Activated CD8-positive, alpha-beta memory T cell treated with anti-CD3 and anti-CD28 coated beads for 36 hours (primary cell): ENCODE results near the gene PIM3. TPM values are rescaled to one million over a fixed set of nuclear protein-coding genes. Genes with fewer than 3 reads are reported as not detected.

ENCODE experiments used
- CTCF ChIA-PET: fragments of 350-600 bp; sonication (Branson Sonifier 250); formaldehyde crosslinking; loops from one replicate; lab custom pipeline; 2021; ENCODE audit warnings: antibody characterized with exemption; lab: Charles Lee
- POLR2A ChIA-PET: fragments of 350-600 bp; sonication (Branson Sonifier 250); formaldehyde crosslinking; loops from one replicate; lab custom pipeline; 2021; ENCODE audit warnings: antibody characterized with exemption; lab: Charles Lee
- total RNA-seq, 2 experiments: library from RNA; stranded (reverse); gene quantifications; one replicate each; pipeline ENCODE4 v1.2.3, GENCODE V29; 2021

Gene PIM3
- total RNA-seq, 2 experiments from 2014 or later = 198 to 203 TPM

DNA sequence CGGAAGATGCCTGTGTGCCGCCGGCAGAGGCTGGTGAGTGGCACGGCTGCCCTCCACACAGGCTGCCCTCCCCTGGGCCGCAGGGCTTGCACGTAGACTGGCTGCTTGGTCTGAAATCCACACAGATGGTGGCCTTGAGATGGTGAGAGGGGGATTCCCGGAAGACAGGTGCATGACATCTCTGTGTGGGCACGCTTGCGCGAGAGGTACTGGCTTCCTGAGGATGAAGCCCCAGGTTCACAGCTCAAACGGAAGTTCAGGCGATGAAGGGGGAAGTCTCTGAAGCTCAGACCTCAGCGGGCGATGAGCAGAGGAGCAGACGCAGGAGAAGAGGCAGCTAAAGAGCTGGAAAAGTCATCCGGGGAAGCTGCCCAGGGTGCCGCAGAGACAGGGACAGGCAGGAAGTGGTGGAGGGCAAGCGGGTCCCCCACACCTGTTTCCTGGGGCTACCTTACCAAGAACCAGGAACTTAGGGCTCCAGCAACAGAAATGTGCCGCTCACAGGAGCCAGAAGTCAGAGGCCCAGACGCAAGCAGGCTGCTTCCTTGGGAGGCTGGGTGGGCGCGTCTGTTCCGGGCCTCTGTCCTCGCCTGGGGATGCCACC, 34.9 kb upstream of the PIM3 start:
- POLR2A ChIA-PET = interaction anchor here (0.6 to 0.7 kb wide), 3 partner anchors 45 to 85 kb away, joined by 3 to 6 read pairs (median 3); no protein-coding TSS in a partner anchor
- CTCF ChIA-PET = interaction anchor here (0.6 to 3.9 kb wide), 3 partner anchors 27 to 158 kb away, joined by 3 to 23 read pairs (median 3); no protein-coding TSS in a partner anchor

- ChIA-PET POLR2A (no interaction called here), CTCF (interaction anchor here (3.9 kb wide), 1 partner anchor 104 kb away, joined by 23 read pairs; no protein-coding TSS in a partner anchor)
Measured at GRCh38 chr22:49926916-49927315, 33.7 kb upstream of the PIM3 start.

DNA sequence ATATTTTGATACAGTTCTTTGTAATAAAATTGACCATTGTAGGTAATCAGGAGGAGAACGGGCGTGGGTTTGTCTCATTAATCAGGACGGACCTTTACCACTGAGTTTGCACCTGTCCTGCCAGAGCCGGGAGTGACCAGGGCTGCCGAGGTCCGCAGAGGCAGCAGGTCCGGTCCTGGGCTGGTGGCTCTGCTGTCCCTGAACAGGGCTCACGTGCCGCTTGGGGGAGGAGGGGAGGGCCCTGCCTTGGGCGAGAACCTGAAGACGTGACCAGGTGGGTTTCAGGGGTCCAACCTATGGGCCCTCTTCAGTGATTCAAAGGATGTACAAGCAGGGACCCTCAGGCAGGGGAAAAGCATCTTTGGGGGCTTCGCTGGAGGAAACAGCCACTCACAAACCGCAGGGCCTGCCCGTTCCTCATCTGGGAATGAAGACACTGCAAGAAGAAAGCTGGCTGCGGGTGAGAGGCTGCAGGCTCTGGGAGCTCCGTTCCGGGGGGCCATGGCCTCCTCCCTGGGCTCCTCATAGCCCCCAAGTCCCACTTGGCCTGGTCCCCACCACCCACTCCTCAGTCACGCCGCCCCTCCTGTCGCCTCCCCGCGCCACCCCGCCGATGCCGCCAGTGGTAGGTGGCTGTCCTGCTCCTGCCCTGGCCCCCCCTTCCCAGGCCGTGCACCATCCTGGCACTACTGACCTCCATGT, 32.9 kb upstream of the PIM3 start:
- ChIA-PET CTCF (interaction anchor here (3.9 kb wide), 1 partner anchor 103 kb away, joined by 23 read pairs; no protein-coding TSS in a partner anchor), POLR2A (no interaction called here)

GRCh38 chr22:49928185-49928495, 32.4 kb upstream of the PIM3 start:
- ChIA-PET CTCF (interaction anchor here (3.9 kb wide), 1 partner anchor 103 kb away, joined by 23 read pairs; no protein-coding TSS in a partner anchor), POLR2A (no interaction called here)

DNA sequence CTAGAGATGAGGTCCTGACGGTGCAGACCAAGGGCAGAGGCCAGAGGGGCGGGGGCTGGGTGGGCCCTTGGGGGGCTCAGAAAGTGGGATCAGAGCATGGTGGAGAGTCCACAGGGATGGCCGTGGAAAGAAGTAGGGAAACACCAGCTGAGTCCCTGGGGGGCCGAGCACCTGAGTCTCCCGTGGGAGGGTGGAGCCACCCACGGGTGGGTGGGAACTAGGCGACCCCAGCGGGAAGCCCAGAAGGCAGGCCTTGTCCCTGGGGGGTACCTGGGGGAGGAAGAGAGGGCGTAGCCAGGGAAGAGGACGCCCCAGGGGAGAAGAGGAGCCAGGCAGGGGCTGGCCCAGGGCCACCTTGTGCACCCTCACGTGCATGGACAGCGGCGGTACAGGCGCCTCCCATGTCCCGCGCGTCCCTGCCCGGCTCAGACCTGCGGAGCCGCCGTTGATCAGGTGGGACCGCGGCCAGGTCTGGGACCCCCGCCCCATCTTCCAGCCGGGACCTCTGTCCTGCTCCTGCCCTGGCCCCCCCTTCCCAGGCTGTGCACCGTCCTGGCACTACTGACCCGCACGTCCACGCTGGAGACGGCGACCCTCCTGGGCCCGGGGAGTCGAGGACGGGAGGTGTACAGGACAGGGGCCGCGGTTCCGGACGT, 31.9 kb upstream of the PIM3 start:
- ChIA-PET POLR2A (no interaction called here), CTCF (interaction anchor here (3.9 kb wide), 1 partner anchor 102 kb away, joined by 23 read pairs; no protein-coding TSS in a partner anchor)

- CTCF ChIA-PET = interaction anchor here (0.7 to 2.7 kb wide), 10 partner anchors 12 to 256 kb away, joined by 3 to 33 read pairs (median 4); partner anchors contain the start of gene TRABD
- POLR2A ChIA-PET = interaction anchor here (1.0 kb wide), 2 partner anchors 87 to 101 kb away, joined by 3 read pairs; no protein-coding TSS in a partner anchor
Measured at GRCh38 chr22:49929211-49929979, 31.2 kb upstream of the PIM3 start.

DNA sequence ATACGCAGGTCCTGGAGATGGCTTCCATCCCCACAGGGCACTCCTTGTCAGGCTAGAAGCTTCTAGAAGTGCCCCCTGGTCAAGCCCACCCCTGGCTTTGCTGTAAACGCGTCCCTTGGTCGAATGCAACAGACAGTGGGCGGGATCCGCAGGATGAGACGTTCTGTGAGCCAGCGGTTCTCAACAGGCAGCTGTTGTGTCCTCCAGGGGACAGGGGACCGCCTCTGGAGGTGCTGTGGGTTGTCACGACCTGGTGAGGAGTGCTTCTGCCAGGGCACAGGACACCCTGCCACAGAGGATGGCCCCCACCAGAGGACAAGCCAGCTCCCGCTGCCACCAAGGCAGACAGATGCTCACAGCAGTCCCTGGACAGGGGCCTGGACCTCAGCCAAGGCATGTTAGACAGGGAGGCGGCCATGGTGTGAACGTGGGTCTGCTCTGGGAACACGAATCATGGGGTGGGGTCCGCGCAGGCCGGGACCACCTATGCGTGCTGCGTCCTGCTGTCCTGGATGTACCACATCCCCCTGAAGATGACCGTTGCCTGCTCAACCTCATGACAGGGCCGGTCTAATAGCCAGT, 30.5 kb upstream of the PIM3 start:
- CTCF ChIA-PET = interaction anchor here (0.7 to 2.7 kb wide), 20 partner anchors 10 to 255 kb away, joined by 3 to 33 read pairs (median 4); partner anchors contain the start of genes IL17REL and TRABD

DNA sequence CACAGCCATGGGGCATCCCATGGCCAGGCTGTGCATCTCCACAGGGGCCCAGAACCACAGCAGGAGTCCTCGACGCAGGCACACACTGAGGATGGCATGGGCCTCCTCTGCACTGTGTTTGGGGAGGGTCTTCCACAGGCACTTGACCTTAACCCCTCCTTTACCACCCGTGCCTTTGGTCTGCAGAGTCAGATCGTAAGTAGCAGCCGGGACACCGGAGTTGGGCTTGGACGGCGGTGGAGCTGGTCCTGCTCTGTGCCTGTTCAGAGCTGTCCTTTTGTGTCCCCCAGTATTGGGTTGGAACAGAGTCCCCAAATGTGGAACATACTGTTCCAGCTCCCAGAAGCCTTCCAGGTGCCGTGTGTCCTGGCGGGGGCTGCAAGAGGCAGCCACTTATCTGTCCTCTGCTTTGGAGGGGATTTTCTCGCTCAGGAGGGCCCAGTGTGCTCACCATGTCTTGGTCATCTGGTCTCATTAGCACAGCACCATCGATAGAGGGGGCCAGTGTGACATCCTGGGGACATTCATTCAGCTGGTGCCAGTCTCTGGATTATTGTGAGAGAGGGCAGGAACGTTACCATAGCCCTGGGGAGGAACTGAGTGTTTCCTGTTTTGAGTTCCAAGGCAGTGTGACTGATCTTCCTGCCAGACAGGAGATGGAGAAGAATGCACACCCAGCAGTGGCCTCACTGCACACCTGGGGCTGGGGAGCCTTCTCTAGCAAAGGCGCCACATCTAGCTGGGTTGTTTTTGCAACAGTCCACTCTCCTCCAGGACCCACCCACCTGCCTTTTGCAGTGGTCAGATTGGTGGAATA, 29.8 kb upstream of the PIM3 start:
- ChIA-PET POLR2A (interaction anchor here (0.8 to 1.0 kb wide), 3 partner anchors 41 to 100 kb away, joined by 3 read pairs; no protein-coding TSS in a partner anchor), CTCF (interaction anchor here (0.8 to 2.7 kb wide), 23 partner anchors 9 to 254 kb away, joined by 3 to 33 read pairs (median 4); partner anchors contain the start of genes IL17REL and TRABD)

More for the DNA sequence above, 30.5 kb upstream of the PIM3 start:
- POLR2A ChIA-PET = interaction anchor here (1.0 kb wide), 2 partner anchors 87 to 100 kb away, joined by 3 read pairs; no protein-coding TSS in a partner anchor

- ChIA-PET CTCF (interaction anchor here (1.2 to 2.3 kb wide), 5 partner anchors 30 to 97 kb away, joined by 3 to 11 read pairs (median 5); no protein-coding TSS in a partner anchor), POLR2A (interaction anchor here (0.8 to 1.5 kb wide), 2 partner anchors 29 to 37 kb away, joined by 3 to 5 read pairs; no protein-coding TSS in a partner anchor)
Measured at GRCh38 chr22:49933236-49934159, 27.1 kb upstream of the PIM3 start.

DNA sequence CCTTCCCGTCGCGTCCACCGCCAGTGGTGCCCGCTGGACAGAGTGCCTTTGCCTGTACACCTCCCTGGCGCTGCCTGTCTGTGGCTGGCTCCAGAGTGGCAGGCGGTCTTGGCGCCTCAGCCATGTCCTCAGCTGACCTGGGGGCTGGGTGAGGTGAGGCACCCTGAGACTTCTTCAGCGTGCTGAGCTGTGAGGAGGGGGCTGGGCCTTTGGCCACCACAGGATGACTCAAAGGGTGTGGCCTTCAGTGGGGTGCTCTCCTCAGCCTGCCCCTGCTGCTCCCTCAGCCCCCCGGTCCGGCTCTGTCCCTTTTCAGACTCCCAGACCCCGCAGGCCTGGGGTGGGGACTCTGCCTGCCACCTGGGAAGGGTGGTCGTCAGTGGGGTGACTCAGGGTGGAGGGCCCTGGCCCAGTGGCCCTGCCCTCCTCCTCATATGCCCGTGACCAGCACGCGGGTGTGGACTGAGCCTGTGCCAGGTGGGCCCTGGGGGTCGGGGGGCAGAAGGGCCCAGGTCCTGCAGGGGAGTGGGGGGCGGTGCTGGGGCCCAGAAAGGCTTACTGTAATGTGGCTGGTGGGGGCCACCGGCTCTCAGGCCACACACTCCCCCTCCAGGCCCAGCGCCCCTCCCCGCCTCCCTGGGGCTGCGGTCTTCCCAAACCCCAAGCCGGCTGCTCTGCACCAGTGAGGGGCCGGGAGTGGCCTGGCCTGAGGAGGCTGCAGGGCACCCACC, 26.2 kb upstream of the PIM3 start:
- CTCF ChIA-PET = interaction anchor here (1.2 to 2.3 kb wide), 3 partner anchors 58 to 96 kb away, joined by 4 to 11 read pairs (median 5); no protein-coding TSS in a partner anchor
- POLR2A ChIA-PET = interaction anchor here (0.8 to 1.5 kb wide), 2 partner anchors 28 to 37 kb away, joined by 3 to 5 read pairs; no protein-coding TSS in a partner anchor

- POLR2A ChIA-PET = interaction anchor here (2.4 to 3.0 kb wide), 2 partner anchors 27 to 36 kb away, joined by 23 to 37 read pairs; partner anchors contain the start of gene PIM3
- CTCF ChIA-PET = no interaction called here
Measured at GRCh38 chr22:49934891-49935557, 25.5 kb upstream of the PIM3 start.

DNA sequence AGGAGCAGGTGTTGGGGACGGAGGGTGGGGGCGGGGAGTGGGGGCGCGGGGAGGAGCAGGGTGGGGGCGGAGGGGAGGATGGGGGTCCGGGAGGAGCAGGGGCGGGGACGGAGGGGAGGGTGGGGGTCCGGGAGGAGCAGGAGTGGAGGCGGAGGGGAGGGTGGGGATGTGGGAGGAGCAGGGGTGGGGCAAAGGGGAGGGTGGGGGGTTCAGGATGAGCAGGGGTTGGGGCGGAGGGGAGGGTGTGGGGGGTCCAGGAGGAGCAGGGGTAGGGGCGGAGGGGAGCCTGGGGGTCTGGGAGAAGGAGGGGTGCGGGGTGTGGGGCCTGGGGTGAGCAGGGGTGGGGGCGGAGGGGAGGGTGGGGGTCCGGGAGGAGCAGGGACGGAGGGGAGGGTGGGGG, 25.0 kb upstream of the PIM3 start:
- ChIA-PET POLR2A (interaction anchor here (0.6 to 3.0 kb wide), 6 partner anchors 22 to 83 kb away, joined by 4 to 37 read pairs (median 6); partner anchors contain the start of gene PIM3), CTCF (interaction anchor here (1.0 kb wide), 1 partner anchor 35 kb away, joined by 5 read pairs; no protein-coding TSS in a partner anchor)

DNA sequence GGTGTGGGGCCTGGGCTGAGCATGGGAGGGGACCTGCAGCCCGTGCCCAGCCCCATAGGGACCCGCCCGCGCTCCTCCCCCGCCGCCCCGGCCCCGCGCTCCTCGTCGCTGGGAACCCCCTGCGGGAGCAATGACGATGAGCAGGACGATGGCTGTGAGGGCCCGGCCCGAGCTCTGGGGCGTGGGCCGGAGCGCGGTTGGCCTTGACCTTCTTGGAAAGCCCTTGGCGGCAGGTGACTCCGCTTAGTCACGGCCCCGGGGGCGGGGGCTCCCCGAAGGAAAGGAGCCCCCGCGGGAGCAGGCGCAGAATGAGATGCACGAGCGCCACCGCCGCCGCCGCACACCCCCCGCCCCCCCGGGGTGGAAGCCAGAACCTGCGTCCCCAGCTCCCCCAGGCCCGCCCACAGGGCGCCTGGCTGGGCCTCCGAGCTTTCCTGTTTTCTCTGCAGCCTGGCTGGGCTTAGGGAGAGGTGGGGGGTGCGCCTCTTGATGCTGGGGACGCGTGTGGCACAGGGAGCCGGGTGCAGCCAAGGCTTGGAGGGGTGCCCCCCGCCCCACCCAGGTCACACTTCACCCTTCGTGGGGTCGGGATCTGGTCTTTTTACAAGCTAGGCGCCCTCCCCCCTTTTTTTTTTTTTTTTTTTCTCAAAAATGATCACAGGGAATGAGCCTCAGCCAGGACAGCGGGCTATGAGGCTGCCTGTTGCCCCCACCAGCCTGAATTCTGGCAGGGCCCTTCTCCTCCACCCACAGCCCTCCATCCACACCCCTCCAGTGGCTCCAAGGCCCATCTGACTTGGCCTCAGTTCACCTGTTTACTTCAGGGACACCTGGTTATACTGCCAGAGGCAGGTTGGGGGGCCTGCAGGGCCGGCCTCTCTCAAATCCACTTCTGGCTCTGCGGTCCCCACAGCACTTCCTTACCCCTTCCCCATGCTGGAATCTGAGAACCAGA, 24.3 kb upstream of the PIM3 start:
- POLR2A ChIA-PET = interaction anchor here (0.6 to 3.0 kb wide), 9 partner anchors 21 to 254 kb away, joined by 3 to 37 read pairs (median 5); partner anchors contain the start of gene PIM3
- CTCF ChIA-PET = interaction anchor here (0.6 to 1.4 kb wide), 3 partner anchors 21 to 34 kb away, joined by 3 to 5 read pairs (median 4); no protein-coding TSS in a partner anchor
